ENCODE measurements around the gene LAIR2.

- TF ChIP-seq POLR2A (IDR thresholded peaks at IDR 0.05): no peak
- TF ChIP-seq, protein P1, sequence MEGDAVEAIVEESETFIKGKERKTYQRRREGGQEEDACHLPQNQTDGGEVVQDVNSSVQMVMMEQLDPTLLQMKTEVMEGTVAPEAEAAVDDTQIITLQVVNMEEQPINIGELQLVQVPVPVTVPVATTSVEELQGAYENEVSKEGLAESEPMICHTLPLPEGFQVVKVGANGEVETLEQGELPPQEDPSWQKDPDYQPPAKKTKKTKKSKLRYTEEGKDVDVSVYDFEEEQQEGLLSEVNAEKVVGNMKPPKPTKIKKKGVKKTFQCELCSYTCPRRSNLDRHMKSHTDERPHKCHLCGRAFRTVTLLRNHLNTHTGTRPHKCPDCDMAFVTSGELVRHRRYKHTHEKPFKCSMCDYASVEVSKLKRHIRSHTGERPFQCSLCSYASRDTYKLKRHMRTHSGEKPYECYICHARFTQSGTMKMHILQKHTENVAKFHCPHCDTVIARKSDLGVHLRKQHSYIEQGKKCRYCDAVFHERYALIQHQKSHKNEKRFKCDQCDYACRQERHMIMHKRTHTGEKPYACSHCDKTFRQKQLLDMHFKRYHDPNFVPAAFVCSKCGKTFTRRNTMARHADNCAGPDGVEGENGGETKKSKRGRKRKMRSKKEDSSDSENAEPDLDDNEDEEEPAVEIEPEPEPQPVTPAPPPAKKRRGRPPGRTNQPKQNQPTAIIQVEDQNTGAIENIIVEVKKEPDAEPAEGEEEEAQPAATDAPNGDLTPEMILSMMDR (IDR thresholded peaks at IDR 0.05): no peak
Observed at GRCh38 chr19:54482889-54483288, 19.7 kb upstream of the LAIR2 start.
